Thyroid gland (tissue), 4 donors: ENCODE measurements around the gene ESRP2.

Source experiments
- POLR2A ChIP-seq, 2 donors: fragments of 450-650 bp; IDR thresholded peaks; one replicate each; pipeline ENCODE4 v1.6.1; 2017; ENCODE audit warnings: antibody characterized with exemption in 2 of 2, mild to moderate bottlenecking in 2 of 2, moderate library complexity in 1 of 2
- TF ChIP-seq, protein P1 (sequence below), 6 experiments: fragments of 200-600 bp in 3 of 6; fragments of 450-650 bp in 3 of 6; sonication (generic) in 3 of 6; IDR thresholded peaks; one replicate each; pipeline ENCODE4 v1.5.1; 2016 to 2019; ENCODE audit warnings: antibody characterized with exemption in 6 of 6, mild to moderate bottlenecking in 2 of 6, inconsistent platforms in 1 of 6, moderate library complexity in 1 of 6

DNA sequence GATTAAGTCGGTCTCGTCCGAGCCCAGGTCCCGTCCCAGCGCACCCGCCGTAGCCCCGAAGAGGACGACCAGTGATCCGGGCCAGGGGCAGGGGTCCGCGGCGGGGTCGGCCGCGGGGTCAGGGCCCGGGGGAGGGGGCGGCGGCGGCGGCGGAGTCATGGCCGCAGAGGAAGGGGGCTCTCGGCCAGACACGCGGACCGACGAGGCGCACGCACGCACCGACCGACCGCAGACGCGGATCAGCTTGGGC, at the start of gene ESRP2:
- TF ChIP-seq, protein P1, sequence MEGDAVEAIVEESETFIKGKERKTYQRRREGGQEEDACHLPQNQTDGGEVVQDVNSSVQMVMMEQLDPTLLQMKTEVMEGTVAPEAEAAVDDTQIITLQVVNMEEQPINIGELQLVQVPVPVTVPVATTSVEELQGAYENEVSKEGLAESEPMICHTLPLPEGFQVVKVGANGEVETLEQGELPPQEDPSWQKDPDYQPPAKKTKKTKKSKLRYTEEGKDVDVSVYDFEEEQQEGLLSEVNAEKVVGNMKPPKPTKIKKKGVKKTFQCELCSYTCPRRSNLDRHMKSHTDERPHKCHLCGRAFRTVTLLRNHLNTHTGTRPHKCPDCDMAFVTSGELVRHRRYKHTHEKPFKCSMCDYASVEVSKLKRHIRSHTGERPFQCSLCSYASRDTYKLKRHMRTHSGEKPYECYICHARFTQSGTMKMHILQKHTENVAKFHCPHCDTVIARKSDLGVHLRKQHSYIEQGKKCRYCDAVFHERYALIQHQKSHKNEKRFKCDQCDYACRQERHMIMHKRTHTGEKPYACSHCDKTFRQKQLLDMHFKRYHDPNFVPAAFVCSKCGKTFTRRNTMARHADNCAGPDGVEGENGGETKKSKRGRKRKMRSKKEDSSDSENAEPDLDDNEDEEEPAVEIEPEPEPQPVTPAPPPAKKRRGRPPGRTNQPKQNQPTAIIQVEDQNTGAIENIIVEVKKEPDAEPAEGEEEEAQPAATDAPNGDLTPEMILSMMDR (IDR thresholded peaks at IDR 0.05) = no peak
- TF ChIP-seq POLR2A (IDR thresholded peaks at IDR 0.05) = no peak
